Omental fat pad (tissue), 4 donors: ENCODE data around the gene RAN. TPM values are rescaled to one million over a fixed set of nuclear protein-coding genes. Genes with fewer than 3 reads are reported as not detected.

Experiments used
- ATAC-seq: fragments of 150-250 bp; one replicate; pipeline ENCODE4 v1.9.1; 2016; ENCODE audit warnings: mild to moderate bottlenecking, moderate library complexity; ENCODE audit not compliant: low FRiP score
- DNase-seq: peaks from one replicate; pipeline ENCODE4 v3.0.0-alpha.2; 2019; ENCODE audit warnings: low spot score
- total RNA-seq, 4 donors: library from RNA; depleted of rRNA; stranded (reverse); fragments of >200 nt; gene quantifications; one replicate each; pipeline ENCODE4 v1.1.0, GENCODE V29; 2016
- TF ChIP-seq, protein P1 (sequence below), 3 donors: fragments of 450-650 bp; IDR thresholded peaks; one replicate each; pipeline ENCODE4 v1.5.1; 2016 to 2017; ENCODE audit warnings: antibody characterized with exemption in 3 of 3, mild to moderate bottlenecking in 3 of 3, moderate library complexity in 2 of 3

The RAN gene
- total RNA-seq, 4 donors from 2014 or later, result 159 to 468 (median 228) TPM

- no peak for DNase-seq
- ATAC-seq, result no peak
- TF ChIP-seq, protein P1, sequence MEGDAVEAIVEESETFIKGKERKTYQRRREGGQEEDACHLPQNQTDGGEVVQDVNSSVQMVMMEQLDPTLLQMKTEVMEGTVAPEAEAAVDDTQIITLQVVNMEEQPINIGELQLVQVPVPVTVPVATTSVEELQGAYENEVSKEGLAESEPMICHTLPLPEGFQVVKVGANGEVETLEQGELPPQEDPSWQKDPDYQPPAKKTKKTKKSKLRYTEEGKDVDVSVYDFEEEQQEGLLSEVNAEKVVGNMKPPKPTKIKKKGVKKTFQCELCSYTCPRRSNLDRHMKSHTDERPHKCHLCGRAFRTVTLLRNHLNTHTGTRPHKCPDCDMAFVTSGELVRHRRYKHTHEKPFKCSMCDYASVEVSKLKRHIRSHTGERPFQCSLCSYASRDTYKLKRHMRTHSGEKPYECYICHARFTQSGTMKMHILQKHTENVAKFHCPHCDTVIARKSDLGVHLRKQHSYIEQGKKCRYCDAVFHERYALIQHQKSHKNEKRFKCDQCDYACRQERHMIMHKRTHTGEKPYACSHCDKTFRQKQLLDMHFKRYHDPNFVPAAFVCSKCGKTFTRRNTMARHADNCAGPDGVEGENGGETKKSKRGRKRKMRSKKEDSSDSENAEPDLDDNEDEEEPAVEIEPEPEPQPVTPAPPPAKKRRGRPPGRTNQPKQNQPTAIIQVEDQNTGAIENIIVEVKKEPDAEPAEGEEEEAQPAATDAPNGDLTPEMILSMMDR (IDR thresholded peaks at IDR 0.05), result no peak
These were observed 39.3 kb downstream of the RAN start for GRCh38 chr12:130911193-130911592.

GRCh38 chr12:130911933-130912332 lies 40.1 kb downstream of the RAN start:
- DNase-seq (no peak), ATAC-seq (no peak)
- TF ChIP-seq, protein P1 (IDR thresholded peaks at IDR 0.05), result no peak

GRCh38 chr12:130916241-130916911 lies 44.5 kb downstream of the RAN start:
- DNase-seq, result no peak
- ATAC-seq, result peak; percentile 48
- TF ChIP-seq, protein P1 (IDR thresholded peaks at IDR 0.05), result peak in 1 of 3 donors; percentile 85

DNA sequence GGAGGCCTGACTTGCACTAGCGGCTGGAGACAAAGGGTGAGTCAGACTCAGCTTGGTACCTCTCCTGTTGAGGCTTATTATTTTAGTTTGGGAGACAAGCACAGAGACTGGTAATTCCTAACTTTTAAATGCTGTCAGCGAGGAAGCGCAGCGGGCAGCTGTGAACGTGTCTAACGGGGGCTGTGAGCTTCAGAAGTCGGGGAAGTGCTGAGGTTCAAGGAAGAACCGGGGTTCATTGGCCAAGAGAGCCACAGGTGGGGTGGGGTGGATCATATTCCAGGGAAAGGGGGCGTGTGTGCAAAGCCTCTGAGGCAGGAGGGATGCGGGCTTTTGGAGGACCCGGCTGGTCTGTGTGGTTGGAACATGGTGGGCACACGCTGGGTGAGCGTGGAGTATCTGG lies 45.7 kb downstream of the RAN start:
- no peak for DNase-seq
- no peak for ATAC-seq
- TF ChIP-seq, protein P1 (IDR thresholded peaks at IDR 0.05), result no peak

GRCh38 chr12:130919086-130919485 lies 47.2 kb downstream of the RAN start:
- ATAC-seq (no peak), DNase-seq (no peak)
- TF ChIP-seq, protein P1 (IDR thresholded peaks at IDR 0.05), result no peak

DNA sequence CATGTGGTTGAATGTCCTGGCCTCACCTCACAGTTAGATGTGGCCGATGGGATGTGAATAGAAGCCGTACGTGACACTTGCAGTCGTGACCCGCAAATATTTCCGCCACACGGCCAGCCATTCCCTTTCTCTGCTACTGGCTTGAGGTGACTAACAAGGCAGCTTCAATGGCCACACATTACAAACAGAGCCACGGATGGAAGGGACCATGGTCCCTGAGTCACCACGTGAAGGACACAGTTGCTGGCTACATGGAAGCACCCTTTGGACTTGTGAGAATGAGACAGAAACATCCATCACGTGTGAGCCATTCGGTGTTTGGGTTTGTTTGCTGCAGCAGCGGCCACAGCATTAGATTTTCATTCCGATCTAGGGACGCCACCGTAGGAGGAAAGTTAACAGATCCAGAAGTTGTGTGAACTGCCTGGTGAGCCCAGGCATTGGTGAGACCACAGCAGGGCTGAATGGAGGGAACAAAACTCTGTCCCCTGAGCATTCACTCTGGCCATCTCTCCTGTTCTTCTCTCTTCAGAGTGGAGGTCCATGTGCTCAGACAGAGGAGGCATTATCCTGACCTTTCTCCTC lies 48.3 kb downstream of the RAN start:
- ATAC-seq, result peak; percentile 2
- TF ChIP-seq, protein P1 (IDR thresholded peaks at IDR 0.05), result no peak
- no peak for DNase-seq
